ENCODE results near the gene KLC4.

The KLC4 gene

DNA sequence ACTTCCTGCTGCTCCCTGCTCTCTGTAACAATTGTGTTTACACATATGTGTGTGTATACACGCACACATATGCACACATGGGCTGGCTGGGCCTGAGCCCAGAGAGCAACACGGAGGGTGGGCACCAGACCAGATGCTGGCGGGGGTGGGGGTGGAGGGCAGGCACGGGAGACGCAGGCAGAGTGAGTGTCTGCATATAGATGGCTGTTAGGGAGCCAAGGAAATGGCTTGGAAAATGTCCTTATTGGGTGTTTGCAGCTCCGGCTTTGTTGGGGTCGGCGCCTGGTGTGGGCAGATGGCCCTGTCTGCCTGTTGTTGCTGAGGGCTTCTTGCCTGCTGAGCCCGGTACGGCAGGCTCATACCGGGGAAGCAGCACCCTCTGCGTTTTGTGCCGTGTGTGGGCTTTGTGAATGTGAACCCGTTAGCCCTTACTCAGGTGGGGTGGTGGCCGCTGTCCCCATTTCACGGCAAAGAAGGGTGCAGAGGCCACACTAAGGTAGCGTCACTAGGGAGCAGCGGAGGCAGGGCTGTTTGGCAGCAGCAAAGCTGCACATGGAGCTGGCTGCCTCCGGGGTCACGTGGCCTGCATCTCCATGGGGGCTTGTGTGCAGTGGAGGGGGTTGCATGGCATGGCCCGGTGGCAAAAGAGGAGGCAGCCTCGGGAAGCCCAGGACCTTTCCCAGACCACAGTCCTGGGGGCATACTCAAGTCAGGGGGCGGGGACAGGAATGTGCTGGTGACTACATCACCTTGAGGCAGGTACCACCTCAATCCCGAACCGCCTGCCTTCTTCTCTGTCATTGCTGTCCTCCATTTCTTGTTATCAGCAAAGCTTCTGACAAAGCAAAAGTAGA is 64.3 kb downstream of the KLC4 start:
- no peak overlapping the region for H3K4me3 ChIP-seq (ENCODE audit: low read length)
- no peak overlapping the region for H3K9ac ChIP-seq (ENCODE audit: low read depth, low read length)
- no peaks in the 10 kb centered on the region for H3K36me3 ChIP-seq (ENCODE audit: insufficient read depth, low read length)
- H3K4me1 ChIP-seq (ENCODE audit: control insufficient read depth, insufficient read depth, low read length) = peaks cover 64% of the 10 kb centered on the region
- no peaks in the 10 kb centered on the region for H3K27me3 ChIP-seq (ENCODE audit: control insufficient read depth, insufficient read depth, low read length)
- H3K4me2 ChIP-seq (ENCODE audit: low read length) = peak overlapping the region; percentile 8
- no peaks in the 10 kb centered on the region for H3K9me3 ChIP-seq (replicated peaks; ENCODE audit: low read length)

GRCh38 chr6:43124481-43124880 is 65.0 kb downstream of the KLC4 start:
- no peak overlapping the region for H3K9ac ChIP-seq (ENCODE audit: low read depth, low read length)
- H3K4me2 ChIP-seq (ENCODE audit: low read length) = no peak overlapping the region
- H3K27me3 ChIP-seq (ENCODE audit: control insufficient read depth, insufficient read depth, low read length) = no peaks in the 10 kb centered on the region
- no peaks in the 10 kb centered on the region for H3K9me3 ChIP-seq (replicated peaks; ENCODE audit: low read length)
- no peaks in the 10 kb centered on the region for H3K36me3 ChIP-seq (ENCODE audit: insufficient read depth, low read length)
- peaks cover 72% of the 10 kb centered on the region for H3K4me1 ChIP-seq (ENCODE audit: control insufficient read depth, insufficient read depth, low read length)
- H3K4me3 ChIP-seq (ENCODE audit: low read length) = no peak overlapping the region

All from skeletal muscle satellite cell (primary cell).